Heart right ventricle (tissue), 16 donors: ENCODE data around the gene TTLL11. TPM values are rescaled to one million over a fixed set of nuclear protein-coding genes. Genes with fewer than 3 reads are reported as not detected.

Experiments used
- ATAC-seq, 8 donors: fragments of 200-7000 bp; cut with Tn5 transposase; one replicate each; pipeline ENCODE4 v1.9.1; 2020; ENCODE audit warnings: mild to moderate bottlenecking in 8 of 8, moderate library complexity in 8 of 8, moderate number of reproducible peaks in 1 of 8
- DNase-seq, 2 donors: peaks; one replicate each; pipeline ENCODE4 v3.0.0-alpha.2; 2020
- H3K27ac ChIP-seq, 10 donors: fragments of 200-600 bp; sonication (generic) in 2 of 10; one replicate each; pipeline versions ENCODE4 v1.5.0 to v1.8.0; 2020 to 2022; ENCODE audit warnings: mild to moderate bottlenecking in 3 of 10
- H3K27me3 ChIP-seq, 7 donors: fragments of 200-600 bp; one replicate each; pipeline ENCODE4 v1.8.0; 2021 to 2022; ENCODE audit warnings: mild to moderate bottlenecking in 2 of 7
- H3K36me3 ChIP-seq, 9 donors: fragments of 200-600 bp; sonication (generic) in 1 of 9; one replicate each; pipeline versions ENCODE4 v1.5.0 to v1.8.0; 2020 to 2022; ENCODE audit warnings: mild to moderate bottlenecking in 2 of 9
- H3K4me1 ChIP-seq, 9 donors: fragments of 200-600 bp; sonication (generic) in 1 of 9; one replicate each; pipeline versions ENCODE4 v1.5.0 to v1.8.0; 2020 to 2022; ENCODE audit warnings: mild to moderate bottlenecking in 4 of 9
- H3K4me3 ChIP-seq, 10 donors: fragments of 200-600 bp; sonication (generic) in 2 of 10; one replicate each; pipeline versions ENCODE4 v1.5.0 to v1.8.0; 2020 to 2022; ENCODE audit warnings: mild to moderate bottlenecking in 7 of 10, moderate library complexity in 2 of 10
- H3K9me3 ChIP-seq, 11 donors: fragments of 200-600 bp in 10 of 11; sonication (generic) in 2 of 11; one replicate each; pipeline versions ENCODE4 v1.5.0 to v1.8.0; 2013 to 2022; ENCODE audit warnings: mild to moderate bottlenecking in 2 of 11, control low read depth in 1 of 11, moderate library complexity in 1 of 11
- CTCF ChIP-seq, 9 donors: fragments of 200-600 bp; sonication (generic) in 2 of 9; IDR thresholded peaks; one replicate each; pipeline versions ENCODE4 v1.5.0 to v1.8.0; 2021 to 2022; ENCODE audit warnings: antibody characterized with exemption in 9 of 9, mild to moderate bottlenecking in 5 of 9, moderate library complexity in 1 of 9
- WGBS, 2 donors: extraction: QIAGEN DNeasy Blood & Tissue Kit; methylation state at CpG; one replicate each; pipeline ENCODE4 v1.1.7; 2013; ENCODE audit warnings: inconsistent platforms in 1 of 2; 5-methylcytosine and 5-hydroxymethylcytosine counted together
- intact Hi-C, 10 donors: fragments of 100-400 bp; cut with DNase I; formaldehyde crosslinking; loops; one replicate each; pipeline versions ENCODE4 v1.11.1 to v1.14.2; 2022
- polyA plus RNA-seq, 2 donors: library from polyadenylated mRNA; stranded (reverse); fragments of 200-250 nt; gene quantifications; one replicate each; pipeline ENCODE4 v1.2.3, GENCODE V29; 2013
- total RNA-seq, 10 donors: library from RNA; stranded (reverse); fragmentation: NEBNext Ultra II Directional in 3 of 10; extraction: Animal tissue kit (Norgen Biotek cat#: 25700) in 3 of 10; gene quantifications; one replicate each; pipeline versions ENCODE4 v1.2.1 to v1.2.4, GENCODE V29; 2021 to 2023
- donor health status: Arrhythmogenic right ventricular cardiomyopathy.
- donor health status: ischemic (EF 13 %, LVEDD 7.1; RV severe dilation, severe dysfunction).
- donor health status: healthy with polysubstance abuse.
- donor health status: DM: no; HTN: yes; CAD: no.
- donor health status: DM: no; HTN: no; CAD: no.
- donor health status: ischemic (EF 25% LVEDD 6.9; RV normal size, moderate dysfunction).
- donor health status: ischemic (EF 25% LVEDD 5.7; RV mildly dilated, moderate dysfunction).
- donor health status: healthy.
- donor health status: DM: yes; HTN: yes; CAD: no.
- donor health status: Ischemic cardiomyopathy.
- donor health status: ischemic (EF 35%, LVEDD 5.7; RV mildly dilated, moderate dysfunction).
- donor health status: nonischemic (EF 11% LVEDD 7.7; RV severe dilation, severe dysfunction).
- donor health status: DM: yes; HTN: yes; CAD: no.
- donor health status: PGD.
- donor health status: ischemic (EF 29% LVEDD 5.4; RV normal size, mild dysfunction).
- donor health status: nonischemic (EF 23%, LVEDD 6.1; RV moderate dilation, normal function).

The TTLL11 gene
- total and polyA plus RNA-seq, 12 donors = 2.6 to 8.7 (median 5.8) TPM

- DNase-seq = no peak
- H3K4me3 ChIP-seq = no peak overlapping the region
- peaks cover 0 to 13% (median 0%) of the 10 kb centered on the region in 9 donors for H3K36me3 ChIP-seq
These were observed 224.5 kb downstream of the TTLL11 start for GRCh38 chr9:121868626-121869025.

GRCh38 chr9:121866927-121867326, 226.2 kb downstream of the TTLL11 start:
- DNase-seq = no peak
- Histone ChIP-seq H3K4me3 (no peak overlapping the region), H3K27ac (no peak overlapping the region), H3K9me3 (no peaks in the 10 kb centered on the region), H3K27me3 (no peaks in the 10 kb centered on the region), H3K36me3 (peaks cover 0 to 13% (median 0%) of the 10 kb centered on the region in 9 donors), H3K4me1 (peaks cover 0 to 2% (median 0%) of the 10 kb centered on the region in 9 donors)
- 97 to 100% methylated on average over 1 of the region's 1 CpG for WGBS, 2 donors
- no peak for TF ChIP-seq CTCF (IDR thresholded peaks at IDR 0.05)
- intact Hi-C loops = loop anchor here in 3 of 10 donors (10.0 kb wide), 4 partner anchors 118 to 322 kb away; no protein-coding TSS in a partner anchor
- no peak for ATAC-seq

More at GRCh38 chr9:121868626-121869025, 224.5 kb downstream of the TTLL11 start:
- intact Hi-C loops = loop anchor here in 3 of 10 donors (10.0 kb wide), 4 partner anchors 116 to 324 kb away; no protein-coding TSS in a partner anchor
- H3K27me3 ChIP-seq = no peaks in the 10 kb centered on the region
- TF ChIP-seq CTCF (IDR thresholded peaks at IDR 0.05) = no peak
- no peak for ATAC-seq
- no peaks in the 10 kb centered on the region for H3K9me3 ChIP-seq
- 92 to 95% methylated on average over 1 of the region's 1 CpG for WGBS, 2 donors
- no peak overlapping the region for H3K27ac ChIP-seq
- H3K4me1 ChIP-seq = no peaks in the 10 kb centered on the region

GRCh38 chr9:121865884-121866283, 227.2 kb downstream of the TTLL11 start:
- H3K4me3 ChIP-seq = no peak overlapping the region
- WGBS, 2 donors = 96 to 97% methylated on average over 7 of the region's 7 CpGs
- H3K9me3 ChIP-seq = no peaks in the 10 kb centered on the region
- intact Hi-C loops = loop anchor here in 3 of 10 donors (10.0 kb wide), 4 partner anchors 119 to 321 kb away; no protein-coding TSS in a partner anchor
- H3K27ac ChIP-seq = no peak overlapping the region
- H3K36me3 ChIP-seq = peaks cover 0 to 13% (median 0%) of the 10 kb centered on the region in 9 donors
- H3K4me1 ChIP-seq = peaks cover 0 to 13% (median 7%) of the 10 kb centered on the region in 9 donors
- no peaks in the 10 kb centered on the region for H3K27me3 ChIP-seq
- ATAC-seq (no peak), DNase-seq (no peak)
- TF ChIP-seq CTCF (IDR thresholded peaks at IDR 0.05) = no peak

- peaks cover 0 to 20% (median 13%) of the 10 kb centered on the region in 9 donors for H3K4me1 ChIP-seq
- intact Hi-C loops = loop anchor here in 3 of 10 donors (10.0 kb wide), 4 partner anchors 120 to 320 kb away; no protein-coding TSS in a partner anchor
- no peaks in the 10 kb centered on the region for H3K9me3 ChIP-seq
- ATAC-seq (no peak), DNase-seq (no peak)
- TF ChIP-seq CTCF (IDR thresholded peaks at IDR 0.05) = no peak
- WGBS, 2 donors = 90 to 91% methylated on average over 6 of the region's 6 CpGs
- no peak overlapping the region for H3K27ac ChIP-seq
- H3K27me3 ChIP-seq = no peaks in the 10 kb centered on the region
- peaks cover 0 to 8% (median 0%) of the 10 kb centered on the region in 9 donors for H3K36me3 ChIP-seq
- no peak overlapping the region for H3K4me3 ChIP-seq
These were observed 228.0 kb downstream of the TTLL11 start for GRCh38 chr9:121865060-121865459.
